HG02588 (cell line): Measurements from ENCODE around the gene LEUTX.
"Not testable (repeated sequence)": the region's sequence is repeated elsewhere in the genome, so short reads cannot be mapped to it uniquely, and the experiment has no call there.

ENCODE experiments used
- ATAC-seq: cut with Tn5 transposase; IDR thresholded peaks from one replicate; pipeline ENCODE4 v1.9.1; 2021; ENCODE audit warnings: mild to moderate bottlenecking, moderate library complexity; ENCODE audit not compliant: unreplicated experiment

LEUTX gene, protein sequence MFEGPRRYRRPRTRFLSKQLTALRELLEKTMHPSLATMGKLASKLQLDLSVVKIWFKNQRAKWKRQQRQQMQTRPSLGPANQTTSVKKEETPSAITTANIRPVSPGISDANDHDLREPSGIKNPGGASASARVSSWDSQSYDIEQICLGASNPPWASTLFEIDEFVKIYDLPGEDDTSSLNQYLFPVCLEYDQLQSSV

DNA sequence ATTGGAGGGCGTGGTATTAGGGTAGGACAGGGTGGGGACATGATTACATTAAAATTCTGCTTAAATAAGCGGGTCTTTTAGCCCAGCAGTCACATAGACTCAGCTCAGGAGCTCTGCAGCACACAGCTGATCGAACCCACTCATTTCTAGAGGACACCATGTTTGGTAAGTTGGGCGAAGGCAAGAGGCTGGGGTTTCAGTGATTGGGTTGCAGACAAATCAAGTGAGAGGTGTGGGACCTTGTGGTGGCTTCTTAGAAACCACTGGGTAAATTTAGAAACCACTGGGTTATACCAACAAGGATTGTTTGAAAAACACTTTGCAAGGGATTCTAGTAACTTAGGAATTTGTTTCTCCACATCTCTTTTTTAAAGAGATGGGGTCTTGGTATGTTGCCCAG, at the start of gene LEUTX:
TSS of gene LEUTX (plus strand) at position 92 of the 400 bp plus-strand sequence. CDS start at position 159, 67 bp downstream.
- ATAC-seq = no peak

DNA sequence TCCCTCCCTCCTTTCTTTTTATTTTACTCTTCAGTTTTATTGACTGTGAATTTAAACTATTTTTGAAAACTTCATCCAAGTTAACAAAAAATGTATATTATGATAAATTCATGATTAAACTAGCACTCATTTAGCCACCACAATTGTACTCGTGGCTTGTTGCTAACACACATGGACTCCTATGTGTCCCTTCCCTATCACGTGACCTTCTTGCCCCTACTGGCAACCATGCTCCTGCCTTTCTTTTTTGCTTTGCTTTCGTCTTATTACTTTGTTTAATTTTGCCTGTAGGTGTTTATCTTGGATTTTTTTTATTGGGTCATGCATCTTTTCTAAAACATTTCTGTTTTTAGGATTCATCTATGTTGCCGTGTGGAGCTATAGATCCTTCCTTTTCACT, 49.1 kb upstream of the LEUTX start:
- ATAC-seq = no peak

DNA sequence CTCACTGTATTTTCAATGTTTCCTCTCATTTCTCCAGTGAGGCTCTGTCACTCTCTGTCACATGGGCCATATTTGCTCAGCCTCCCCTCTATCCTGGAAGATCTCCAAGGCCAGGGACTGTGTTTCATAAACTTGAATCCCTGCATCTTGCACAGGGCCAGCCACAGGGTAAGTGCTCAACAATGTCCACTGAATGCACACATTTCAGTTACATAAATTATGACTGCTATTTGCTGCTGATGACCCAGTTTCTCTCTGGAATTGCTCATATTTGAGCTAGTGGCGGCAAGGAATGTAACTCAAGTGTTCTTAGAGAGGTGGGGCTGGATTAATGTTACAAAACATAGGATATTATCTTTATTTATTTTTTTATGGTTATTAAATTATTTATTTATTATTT, 47.0 kb upstream of the LEUTX start:
- no peak for ATAC-seq

DNA sequence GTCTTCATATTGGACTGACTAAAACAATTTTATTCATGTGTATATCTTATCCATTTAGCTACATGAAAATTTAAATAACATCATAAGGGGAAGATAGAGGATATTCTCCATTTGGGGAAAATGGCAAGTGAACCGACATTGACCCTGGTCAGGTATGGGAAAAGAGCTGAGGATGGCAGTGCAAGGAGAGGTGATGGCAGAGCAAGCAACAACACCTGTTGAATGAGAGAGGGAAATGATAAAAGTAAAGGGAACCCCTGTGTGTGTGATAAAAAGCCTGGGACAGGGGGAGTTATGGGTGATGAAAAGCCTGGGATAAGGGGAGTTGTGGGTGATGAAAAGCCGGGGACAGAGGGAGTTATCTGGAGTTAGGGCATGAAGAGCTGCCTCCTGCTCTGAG, 44.8 kb upstream of the LEUTX start:
- ATAC-seq = no peak

DNA sequence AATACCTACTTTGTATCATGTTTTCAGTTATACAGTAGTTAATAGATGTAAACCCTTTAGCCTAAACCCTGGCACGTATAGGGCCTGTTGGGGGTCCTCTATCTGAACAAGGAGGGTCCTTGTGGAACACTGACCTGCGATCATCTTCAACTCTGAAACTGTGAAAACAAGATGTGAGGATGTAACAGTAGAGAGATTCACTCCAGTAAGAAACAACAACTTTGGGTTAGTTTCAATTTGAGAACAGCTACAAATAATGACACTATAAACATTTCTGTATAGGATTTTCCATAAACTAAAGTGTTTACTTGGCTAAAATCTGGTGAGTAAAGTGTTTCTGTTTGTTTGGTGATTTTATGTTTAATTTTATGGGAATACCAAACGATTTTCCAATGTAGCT, 43.0 kb upstream of the LEUTX start:
- no peak for ATAC-seq

DNA sequence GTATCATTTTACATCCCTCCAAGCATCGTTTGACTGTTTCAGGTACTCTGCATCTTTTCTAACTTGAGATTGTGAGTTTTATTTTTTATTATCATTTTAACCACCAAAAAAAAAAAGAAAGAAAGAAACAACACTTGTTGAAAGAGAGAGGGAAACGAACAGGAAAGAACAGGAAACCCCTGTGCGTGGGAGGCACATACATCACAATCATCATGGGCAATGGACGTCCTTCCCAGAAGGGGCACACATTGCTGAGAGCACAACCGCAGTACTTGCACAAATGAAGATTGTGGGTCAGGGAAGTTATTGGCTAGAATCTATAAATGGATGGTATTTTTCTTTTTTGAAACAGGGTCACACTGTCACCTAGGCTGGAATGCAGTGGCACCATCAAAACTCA, 42.6 kb upstream of the LEUTX start:
- ATAC-seq = no peak

DNA sequence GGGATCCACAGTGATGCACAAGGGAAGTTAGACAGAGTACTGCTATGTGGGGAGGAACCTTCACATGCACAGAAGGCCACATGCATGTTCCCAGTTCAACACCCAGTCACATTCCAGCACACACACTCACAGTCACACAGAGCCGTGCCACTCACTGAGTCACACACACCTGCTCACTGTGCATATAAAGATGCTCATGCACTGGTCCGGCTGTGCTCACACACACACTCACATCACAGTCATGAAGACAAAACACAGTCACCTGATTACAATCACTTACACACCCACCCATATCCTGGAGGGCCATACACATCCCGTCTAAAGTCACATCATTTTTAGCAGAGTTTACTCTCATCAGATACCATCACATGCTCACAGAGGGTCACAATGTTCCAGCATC, 41.3 kb upstream of the LEUTX start:
- no peak for ATAC-seq

DNA sequence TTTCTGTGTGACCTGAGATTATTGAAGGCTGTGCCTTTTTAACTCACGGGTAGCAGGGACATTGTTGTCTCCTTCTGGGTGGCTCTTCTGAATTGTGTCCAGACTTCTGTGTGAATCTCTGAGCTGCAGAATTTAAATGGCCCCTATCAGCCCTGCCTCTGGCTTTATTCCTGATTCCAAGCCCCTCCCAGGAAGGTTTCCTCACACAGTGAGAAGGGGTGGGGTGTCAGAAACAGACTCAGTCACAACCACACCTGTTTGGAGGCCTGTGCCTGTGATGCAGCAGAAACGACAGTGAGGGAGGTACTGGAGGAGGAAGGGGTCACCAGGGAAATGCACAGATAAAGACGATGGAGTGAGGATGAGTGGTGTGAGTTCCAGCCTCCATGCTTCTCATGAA, 40.8 kb upstream of the LEUTX start, which contains the start of gene CLC:
TSS of gene CLC (minus strand) at position 139 of the 400 bp plus-strand sequence. CDS start at position 62, 77 bp downstream.
- no peak for ATAC-seq

DNA sequence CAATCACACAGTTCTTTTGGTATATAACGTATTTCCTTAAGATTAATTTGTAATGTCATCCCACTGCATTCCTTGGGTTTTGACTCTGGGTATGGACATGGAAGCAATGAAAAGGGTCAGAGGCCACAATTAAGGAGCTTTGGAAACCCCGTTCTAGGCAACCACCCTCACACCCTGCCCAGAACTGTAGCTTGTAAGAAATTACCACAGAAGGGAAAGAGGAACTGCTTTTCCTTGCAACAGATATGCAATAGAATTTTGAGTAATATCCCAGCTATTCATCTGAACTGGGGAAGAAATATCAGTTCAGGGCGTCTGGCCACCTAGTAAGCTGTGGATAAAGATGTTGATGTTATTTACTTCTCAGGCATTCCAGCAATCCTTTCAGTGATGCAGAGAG, 39.8 kb upstream of the LEUTX start:
- no peak for ATAC-seq

DNA sequence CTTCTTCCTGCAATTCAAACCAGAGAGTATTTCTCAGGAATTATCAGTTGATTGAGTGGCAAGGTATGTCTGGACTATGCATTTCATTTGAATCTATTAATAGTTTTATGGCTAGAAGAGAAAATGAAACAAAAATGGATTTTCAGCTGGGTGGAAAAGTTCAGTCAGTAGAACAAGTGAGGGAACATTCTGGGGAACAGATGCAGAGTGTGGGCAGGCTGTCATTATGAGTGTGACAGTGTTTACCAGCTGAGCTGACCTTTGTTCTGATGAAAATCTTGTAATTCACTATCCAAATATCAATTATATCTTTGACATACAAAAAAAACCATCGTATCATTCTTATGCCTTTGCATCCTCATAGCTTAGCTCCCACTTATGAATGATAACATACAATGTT, 38.3 kb upstream of the LEUTX start:
- ATAC-seq = no peak

DNA sequence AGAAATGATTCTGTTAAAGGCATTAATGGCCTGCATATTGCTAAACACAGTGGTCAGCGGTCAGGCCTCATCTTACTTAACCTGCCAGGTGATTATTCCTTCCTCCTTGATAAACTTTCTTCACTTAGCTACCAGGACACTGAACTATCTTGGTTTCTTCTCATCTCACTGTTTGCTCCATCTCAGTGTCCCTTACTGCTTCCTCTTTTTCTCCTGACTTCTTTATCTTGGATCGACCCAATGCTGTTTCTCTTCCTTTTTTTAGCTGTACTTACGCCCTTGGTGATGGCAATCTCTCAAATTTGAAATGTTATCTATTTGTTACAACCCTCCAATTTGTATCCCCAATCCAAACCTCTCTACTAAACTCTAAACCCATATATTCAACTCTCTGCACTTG, 33.0 kb upstream of the LEUTX start:
- no peak for ATAC-seq

DNA sequence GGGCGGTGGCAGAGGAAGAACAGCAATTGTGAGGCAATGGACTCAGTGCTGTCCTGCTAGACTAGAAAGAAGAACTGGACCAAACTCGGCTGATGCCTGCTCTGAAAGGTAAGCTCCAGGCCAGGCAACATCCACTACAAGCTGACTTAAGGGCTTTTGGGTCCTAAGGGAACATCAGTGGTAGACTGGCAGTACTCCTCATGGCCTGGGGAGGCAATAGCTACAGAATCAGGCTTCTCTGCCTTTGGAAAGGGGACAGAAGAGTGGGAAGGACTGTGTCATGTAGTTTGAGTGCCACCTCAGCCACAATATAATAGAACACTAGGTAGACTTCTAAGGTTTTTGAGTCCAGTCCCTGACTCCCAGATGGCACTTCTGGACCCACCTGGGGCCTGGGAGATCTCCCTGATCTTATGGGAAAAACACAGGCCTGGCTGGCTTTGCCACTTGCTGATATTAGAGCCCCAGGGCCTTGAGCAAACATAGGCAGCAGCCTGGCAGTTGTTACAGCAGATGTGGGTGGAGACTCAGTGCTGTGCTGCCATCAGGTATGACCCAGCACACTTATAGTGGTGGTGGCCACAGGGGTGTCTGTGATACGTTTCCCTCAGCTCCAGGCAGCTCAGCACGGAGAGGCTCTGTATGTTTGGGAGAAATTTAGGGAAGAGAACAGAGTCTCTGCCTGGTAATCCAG, 31.7 kb upstream of the LEUTX start:
- ATAC-seq = no peak

DNA sequence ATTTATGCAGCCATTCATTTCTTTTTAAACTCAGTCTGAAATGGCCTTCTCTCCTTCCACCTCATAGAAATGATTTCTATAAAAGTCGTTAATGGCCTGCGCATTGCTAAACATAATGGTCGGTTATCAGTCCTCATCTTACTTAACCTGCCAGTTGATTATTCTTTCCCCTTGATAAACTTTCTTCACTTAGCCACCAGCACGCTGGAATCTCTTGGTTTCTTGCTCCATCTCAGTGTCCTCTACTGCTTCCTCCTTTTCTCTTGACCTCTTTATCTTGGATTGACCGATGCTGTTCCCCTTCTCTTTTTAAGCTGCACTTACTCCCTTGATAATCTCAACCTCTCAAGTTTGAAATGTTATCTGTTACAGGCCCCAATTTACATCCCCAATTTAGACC, 28.7 kb upstream of the LEUTX start:
- ATAC-seq = no peak

DNA sequence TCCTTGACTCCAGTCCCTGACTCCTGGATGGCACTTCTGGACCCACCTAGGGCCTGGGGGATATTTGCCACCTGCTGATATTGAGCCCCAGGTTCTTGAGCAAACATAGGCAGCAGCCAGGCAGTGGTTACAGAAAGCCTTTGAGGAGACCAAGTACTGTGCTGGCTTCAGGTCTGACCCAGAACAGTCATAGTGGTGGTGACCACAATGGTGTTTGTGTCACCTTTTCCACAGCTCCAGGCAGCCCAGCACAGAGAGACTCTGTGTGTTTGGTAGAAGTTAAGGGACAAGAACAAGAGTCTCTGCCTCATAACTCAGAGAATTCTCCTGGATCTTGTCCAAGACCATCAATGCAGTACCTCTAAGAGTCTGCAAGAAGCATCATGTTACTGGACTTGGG, 26.3 kb upstream of the LEUTX start:
- no peak for ATAC-seq

DNA sequence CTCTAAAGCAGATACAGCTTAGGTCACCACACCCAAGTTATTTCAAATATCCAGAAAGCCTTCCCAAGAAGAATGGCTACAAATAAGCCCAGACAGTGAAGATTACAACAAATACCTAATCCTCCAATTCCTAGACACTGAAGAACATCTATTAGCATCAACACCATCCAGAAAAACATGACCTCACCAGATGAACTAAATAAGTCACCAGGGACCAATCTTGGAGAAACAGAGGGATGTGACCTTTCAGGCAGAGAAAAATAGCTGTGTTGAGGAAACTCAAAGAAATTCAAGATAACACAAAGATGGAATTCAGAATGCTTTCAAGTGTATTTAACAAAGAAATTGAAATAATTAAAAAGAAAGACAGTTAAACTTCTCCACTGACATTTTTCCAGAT, 25.9 kb upstream of the LEUTX start:
- ATAC-seq = no peak

DNA sequence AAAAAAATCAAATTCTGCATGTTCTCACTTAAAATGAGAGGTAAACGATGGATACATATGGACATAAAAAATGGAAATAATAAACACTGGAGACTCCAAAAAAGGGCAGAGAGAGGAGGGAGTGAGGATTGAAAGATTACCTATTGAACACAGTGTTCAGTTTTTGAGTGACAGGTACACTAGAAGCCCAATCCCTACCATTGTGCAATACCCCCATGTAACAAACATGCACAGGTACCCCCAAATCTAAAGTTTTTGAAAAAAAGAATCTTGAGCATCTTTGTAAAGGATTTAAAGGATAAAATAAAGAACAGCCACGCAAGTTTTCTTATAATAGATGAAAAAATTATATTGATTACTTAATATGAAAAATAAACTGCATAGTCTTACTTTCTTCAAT, 24.1 kb upstream of the LEUTX start:
- no peak for ATAC-seq

DNA sequence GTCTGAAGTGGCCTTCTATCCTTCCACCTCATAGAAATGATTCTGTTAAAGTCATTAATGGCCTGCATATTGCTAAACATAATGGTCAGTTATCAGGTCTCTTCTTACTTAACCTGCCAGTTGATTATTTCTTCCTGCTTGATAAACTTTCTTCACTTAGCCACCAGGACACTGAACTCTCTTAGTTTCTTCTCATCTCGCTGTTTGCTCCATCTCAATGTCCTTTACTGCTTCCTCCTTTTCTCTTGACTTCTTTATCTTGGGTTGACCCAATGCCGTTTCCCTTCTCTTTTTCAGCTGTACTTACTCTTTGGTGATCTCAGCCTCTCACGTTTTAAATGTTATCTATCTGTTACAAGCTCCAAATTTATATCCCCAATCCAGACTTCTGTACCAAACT, 23.7 kb upstream of the LEUTX start:
- ATAC-seq = no peak

DNA sequence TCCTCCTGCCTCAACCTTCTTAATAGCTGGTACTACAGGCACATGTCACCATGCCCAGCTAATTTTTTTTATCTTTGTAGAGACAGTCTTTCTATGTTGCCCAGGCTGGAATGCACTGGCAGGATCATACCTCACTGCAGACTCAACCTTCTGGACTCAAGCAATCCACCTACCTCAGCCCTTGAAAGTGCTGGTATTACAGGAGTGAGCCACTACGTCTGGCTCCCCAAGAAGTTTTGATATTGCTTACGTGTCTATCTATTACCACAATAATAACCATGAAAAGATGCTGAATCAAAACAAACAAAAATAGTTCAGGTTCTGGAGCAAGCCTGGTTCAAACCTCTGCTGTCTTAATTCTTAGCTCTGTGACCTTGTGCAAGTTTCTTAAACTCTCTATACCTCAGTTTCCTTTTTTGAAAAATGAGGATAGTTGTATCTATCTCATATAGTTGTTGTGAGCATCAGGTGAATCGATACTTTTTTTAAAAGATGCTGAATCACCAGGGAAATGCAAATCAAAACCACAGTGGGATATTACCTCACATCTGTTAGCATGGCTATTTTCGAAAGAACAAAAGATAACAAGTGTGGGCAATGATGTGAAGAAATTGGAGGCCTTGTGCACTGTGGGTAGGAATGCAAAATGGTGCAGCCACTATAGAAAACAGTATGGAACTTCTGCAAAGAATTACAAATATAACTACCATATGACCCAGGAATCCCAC, 19.0 kb upstream of the LEUTX start:
- ATAC-seq = no peak

DNA sequence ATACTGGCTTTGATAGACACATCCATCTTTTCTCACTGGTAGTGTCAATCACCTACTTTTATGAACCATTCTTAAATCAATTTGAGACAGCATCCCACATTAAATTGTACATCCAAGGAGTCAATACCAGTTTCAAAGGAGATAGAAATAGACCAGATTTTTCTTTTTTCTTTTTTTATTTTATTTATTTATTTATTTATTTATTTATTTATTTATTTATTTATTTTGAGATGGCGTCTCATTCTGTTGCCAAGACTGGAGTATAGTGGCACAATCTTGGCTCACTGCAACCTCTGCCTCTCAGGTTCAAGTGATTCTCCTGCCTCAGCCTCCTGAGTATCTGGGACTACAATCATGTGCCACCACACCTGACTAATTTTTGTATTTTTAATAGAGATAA, 16.8 kb upstream of the LEUTX start:
- ATAC-seq = not testable (repeated sequence)

DNA sequence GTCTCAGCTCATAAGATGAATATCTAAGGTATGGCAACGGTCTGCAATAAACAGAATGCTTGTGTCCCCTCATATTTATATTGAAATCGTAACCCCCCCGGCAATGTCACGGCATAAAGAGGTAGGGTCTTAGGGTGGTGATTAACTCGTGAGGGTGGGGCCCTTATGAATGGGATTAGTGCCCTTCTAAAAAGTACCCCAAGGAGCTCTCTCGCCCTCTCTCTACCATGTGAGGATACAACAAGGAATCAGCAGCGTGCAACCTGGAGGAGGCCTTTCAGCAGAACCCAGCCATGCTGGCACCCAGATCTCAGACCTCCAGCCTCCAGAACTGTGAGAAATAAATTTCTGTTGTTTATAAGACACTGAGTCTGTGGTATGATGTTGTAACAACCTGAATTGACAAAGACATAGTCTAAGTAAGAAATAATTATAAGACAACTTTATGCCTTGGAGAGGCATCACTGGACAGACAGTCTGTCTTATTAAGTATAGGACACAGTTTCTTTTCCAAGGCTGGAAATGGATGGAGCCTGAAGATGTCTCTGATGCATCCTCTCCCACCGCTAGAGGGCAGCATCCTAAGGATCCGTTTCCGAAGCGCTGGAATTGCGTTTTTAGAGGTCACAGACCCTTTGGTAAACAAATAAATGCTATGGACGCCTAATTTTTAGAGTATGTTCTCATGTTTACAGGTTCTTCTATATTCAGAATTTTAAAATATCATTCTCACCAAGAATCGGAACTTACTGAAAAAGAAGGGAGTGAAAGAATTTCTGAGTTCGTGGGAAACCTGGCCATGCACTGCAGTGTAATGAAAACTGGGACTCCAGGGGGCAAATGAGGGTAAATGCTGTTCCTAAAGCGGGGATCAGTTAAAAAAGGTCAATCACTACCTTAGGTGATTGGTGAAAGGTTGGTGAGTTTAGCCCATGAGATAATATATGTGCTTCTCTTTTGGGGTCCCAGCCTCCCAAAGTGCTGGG, 13.3 kb upstream of the LEUTX start:
- ATAC-seq = no peak

DNA sequence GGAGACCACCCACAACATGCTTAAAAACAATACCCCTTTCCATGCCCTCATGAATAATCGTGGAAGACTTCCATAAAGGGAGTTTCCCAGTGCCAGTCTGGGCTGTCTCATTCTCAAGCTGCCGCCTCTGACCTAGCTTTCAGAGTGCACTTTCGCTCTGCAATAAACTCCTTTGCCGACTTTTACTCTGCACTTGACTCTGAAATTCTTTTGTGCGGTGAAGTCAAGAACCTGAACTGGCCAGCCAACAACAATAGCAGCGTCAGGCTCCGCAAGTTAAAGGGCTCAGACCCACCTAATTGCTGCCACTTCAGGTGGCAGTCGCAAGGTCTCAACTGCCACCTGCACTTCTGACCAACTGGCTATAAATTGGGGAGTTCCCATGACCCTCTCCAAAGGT, 10.3 kb upstream of the LEUTX start:
- ATAC-seq = no peak
